GM10248 (cell line): ENCODE measurements around the gene YIPF2.

Experiments
- CTCF ChIA-PET: fragments of 300-600 bp; sonication (Branson Sonifier 250); formaldehyde crosslinking; extraction: SDS; loops from one replicate; lab custom pipeline; 2021; ENCODE audit warnings: antibody characterized with exemption; lab: Yijun Ruan, JAX
- POLR2A ChIA-PET: fragments of 350-650 bp; sonication (Branson Sonifier 250); formaldehyde crosslinking; extraction: SDS; loops from one replicate; lab custom pipeline; 2020; ENCODE audit warnings: antibody characterized with exemption; lab: Yijun Ruan, JAX
- DNase-seq: peaks from one replicate; pipeline ENCODE4 v3.0.0; 2012; ENCODE audit errors: extremely low spot score
- TF ChIP-seq, protein P1 (sequence below): IDR thresholded peaks from 2 replicates; pipeline ENCODE4 v1.5.1; 2012; ENCODE audit warnings: mild to moderate bottlenecking, low read depth; ENCODE audit errors: extremely low read depth, missing control alignments, control extremely low read depth

The YIPF2 gene

DNA sequence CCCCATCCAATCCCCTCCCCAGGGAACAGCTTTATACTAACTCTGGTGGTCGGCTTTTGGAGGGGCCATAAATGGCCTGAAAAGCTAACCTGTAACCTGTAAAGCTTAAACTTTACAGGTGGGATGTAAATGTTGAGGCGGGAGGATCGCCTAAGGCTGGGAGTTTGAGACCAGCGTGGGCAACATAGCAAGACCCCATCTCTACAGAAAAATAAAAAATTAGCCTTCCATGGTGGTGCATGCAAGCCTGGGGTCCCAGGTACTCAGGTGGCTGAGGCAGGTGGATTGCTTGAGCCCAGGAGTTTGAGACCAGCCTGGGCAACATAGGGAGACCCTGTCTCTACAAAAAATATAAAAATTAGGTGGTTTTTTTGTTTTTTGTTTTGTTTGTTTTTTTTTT is 38.6 kb downstream of the YIPF2 start:
- DNase-seq, result no peak
- POLR2A ChIA-PET, result no interaction called here
- CTCF ChIA-PET, result interaction anchor here (1.2 to 3.6 kb wide), 4 partner anchors 12 to 31 kb away, joined by 4 to 28 read pairs (median 10); partner anchors contain the start of gene CARM1
- TF ChIP-seq, protein P1, sequence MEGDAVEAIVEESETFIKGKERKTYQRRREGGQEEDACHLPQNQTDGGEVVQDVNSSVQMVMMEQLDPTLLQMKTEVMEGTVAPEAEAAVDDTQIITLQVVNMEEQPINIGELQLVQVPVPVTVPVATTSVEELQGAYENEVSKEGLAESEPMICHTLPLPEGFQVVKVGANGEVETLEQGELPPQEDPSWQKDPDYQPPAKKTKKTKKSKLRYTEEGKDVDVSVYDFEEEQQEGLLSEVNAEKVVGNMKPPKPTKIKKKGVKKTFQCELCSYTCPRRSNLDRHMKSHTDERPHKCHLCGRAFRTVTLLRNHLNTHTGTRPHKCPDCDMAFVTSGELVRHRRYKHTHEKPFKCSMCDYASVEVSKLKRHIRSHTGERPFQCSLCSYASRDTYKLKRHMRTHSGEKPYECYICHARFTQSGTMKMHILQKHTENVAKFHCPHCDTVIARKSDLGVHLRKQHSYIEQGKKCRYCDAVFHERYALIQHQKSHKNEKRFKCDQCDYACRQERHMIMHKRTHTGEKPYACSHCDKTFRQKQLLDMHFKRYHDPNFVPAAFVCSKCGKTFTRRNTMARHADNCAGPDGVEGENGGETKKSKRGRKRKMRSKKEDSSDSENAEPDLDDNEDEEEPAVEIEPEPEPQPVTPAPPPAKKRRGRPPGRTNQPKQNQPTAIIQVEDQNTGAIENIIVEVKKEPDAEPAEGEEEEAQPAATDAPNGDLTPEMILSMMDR, result no peak

DNA sequence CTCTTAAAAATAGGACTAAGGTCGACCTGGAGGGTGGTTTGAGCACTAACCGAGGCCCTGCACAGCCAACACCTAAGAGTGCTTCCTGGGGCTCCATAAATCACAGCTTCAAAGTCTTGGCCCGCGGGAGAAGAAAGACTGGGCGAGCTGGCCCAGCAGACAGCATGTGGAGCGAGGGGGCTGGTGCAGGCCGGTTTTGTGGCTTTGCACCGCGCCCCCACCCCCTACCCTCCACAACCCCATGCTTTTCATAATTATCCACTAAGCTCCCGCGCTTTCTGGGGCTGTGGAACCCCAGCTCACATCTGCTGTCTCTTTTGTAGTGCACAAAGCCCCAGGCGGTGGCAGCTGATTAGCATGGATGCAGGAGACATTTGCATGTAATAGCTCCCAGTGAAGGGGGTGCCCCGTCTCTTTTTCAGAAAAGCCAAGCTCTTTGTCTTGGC is 40.0 kb downstream of the YIPF2 start:
- POLR2A ChIA-PET, result interaction anchor here (0.6 to 2.0 kb wide), 4 partner anchors 9 to 31 kb away, joined by 3 to 12 read pairs (median 4); no protein-coding TSS in a partner anchor
- TF ChIP-seq, protein P1, result no peak
- CTCF ChIA-PET, result interaction anchor here (0.6 to 3.6 kb wide), 18 partner anchors 9 to 238 kb away, joined by 3 to 28 read pairs (median 4); partner anchors contain the start of gene CARM1
- DNase-seq, result peak; percentile 63

DNA sequence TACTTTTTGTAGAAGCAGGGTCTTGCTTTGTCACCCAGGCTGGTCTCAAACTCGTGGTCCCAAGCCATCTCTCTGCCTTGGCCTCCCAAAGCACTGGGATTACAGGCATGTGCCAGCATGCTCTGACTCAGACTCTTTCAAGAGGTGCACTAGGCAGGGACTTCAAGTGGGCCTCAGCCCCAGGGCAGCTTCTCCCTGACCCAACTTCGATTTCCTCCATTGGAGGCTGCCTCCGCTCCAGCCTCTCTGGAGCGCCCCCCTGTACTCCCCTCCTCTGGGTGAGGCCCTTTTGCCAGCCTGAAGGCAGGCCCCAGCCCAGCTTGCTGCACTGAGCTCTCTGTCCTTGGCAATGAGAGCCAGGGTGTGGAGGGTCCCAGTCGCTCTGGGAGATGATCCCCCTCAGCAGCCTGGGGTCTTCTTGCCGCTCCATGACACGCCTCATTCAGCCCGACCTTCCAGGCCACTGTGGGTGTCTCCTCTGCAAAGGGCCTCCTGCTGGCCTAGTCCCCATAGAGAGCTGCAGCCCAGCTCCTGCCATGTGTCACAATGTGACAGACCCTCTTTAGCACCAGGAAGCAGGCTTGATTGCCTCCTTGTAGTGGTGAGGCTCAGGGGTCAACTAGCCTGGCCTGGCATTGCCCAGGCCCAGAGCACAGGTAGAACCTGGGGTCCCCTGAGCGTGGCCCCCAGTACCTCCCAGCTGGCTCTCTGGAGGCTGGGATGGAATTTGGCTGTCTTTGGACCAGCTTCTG is 40.6 kb downstream of the YIPF2 start:
- DNase-seq, result no peak
- CTCF ChIA-PET, result interaction anchor here (0.8 to 3.6 kb wide), 17 partner anchors 9 to 239 kb away, joined by 3 to 28 read pairs (median 4); partner anchors contain the start of gene CARM1
- TF ChIP-seq, protein P1, result no peak
- POLR2A ChIA-PET, result interaction anchor here (0.8 to 2.0 kb wide), 3 partner anchors 8 to 31 kb away, joined by 3 to 12 read pairs (median 3); no protein-coding TSS in a partner anchor

DNA sequence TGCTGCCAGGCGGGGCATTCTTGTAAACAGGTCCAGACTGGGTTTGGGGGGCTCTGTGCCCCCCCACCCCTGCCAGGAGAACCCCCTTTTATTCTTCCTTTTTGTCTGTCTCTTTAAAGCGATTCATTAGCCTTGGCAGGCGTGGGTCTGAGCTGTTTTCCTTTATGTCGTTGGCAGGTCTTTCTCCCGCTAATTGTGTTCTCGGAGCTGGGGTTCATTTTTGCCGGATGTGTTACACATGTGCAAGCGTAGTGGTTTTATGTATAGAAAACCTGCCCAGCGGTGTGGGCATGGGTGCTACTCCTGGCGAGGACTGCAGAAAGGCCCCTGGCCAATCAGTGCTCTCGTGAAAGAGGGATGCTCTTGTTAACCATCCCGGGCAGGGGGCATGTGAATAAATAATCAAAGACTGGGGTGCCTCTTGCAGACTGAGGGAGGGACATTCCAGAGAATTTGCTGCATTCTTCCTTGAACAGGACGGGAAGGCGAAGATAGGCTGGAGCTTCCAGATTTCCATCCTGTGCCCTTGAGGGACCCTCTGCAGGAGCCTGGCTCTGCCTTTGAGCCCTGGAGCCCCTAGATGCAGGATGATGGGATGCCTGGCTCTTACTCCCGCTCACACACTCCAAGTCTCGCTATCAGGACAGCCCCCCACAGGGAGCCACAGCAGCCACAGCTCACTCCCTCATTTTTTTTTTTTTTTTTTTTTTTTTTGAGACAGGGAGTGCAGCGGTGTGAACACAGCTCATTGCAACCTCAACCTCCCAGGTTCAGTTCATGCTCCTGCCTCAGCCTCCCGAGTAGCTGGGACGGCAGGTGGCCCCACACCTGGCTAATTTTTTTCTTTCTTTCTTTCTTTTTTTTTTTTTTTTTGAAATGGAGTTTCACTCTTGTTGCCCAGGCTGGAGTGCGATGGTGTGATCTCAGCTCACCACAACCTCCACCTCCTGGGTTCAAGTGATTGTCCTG is 43.0 kb downstream of the YIPF2 start:
- ChIA-PET POLR2A (interaction anchor here (0.6 to 1.1 kb wide), 2 partner anchors 9 to 512 kb away, joined by 3 to 6 read pairs; no protein-coding TSS in a partner anchor), CTCF (interaction anchor here (1.1 to 2.1 kb wide), 2 partner anchors 13 to 21 kb away, joined by 3 to 13 read pairs; partner anchors contain the start of gene CARM1)
- DNase-seq, result no peak
- TF ChIP-seq, protein P1, result no peak

DNA sequence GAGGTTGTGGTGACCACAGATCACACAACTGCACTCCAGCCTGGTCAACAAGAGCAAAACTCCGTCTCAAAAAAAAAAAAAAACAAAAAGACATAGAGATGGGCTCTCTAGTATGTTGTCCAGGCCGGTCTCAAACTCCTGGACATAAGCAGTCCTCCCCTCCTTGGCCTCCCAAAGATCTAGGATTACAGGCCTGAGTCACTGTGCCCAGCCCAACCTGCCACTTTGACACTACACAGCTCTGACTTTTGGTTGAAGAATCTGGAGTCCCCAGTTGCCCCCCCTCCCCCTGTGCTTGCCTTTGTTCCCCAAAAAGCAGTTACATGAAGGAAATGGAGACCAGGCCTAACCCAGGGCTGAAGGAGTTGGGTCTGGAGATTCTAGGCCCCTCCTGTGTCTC is 44.2 kb downstream of the YIPF2 start:
- ChIA-PET CTCF (interaction anchor here (2.1 kb wide), 1 partner anchor 12 kb away, joined by 13 read pairs; the partner anchor contains the start of gene CARM1), POLR2A (no interaction called here)
- TF ChIP-seq, protein P1, result no peak
- no peak for DNase-seq
